Stimulated activated CD4-positive, alpha-beta T cell treated with anti-CD3 and anti-CD28 coated beads, Interleukin-1b, Interleukin-23, amount 100 ng/mL, for 1 hour (primary cell): ENCODE data around the gene SHISA8.
"Not testable (repeated sequence)": the region's sequence is repeated elsewhere in the genome, so short reads cannot be mapped to it uniquely, and the experiment has no call there.

Experiments used
- DNase-seq, 2 donors: peaks; one replicate each; pipeline ENCODE4 v3.0.0-alpha.2; 2020; ENCODE audit warnings: low read depth in 2 of 2

SHISA8 gene

GRCh38 chr22:41899110-41899509 is 15.8 kb downstream of the SHISA8 start:
- DNase-seq = no peak

GRCh38 chr22:41898645-41899044 is 16.2 kb downstream of the SHISA8 start:
- DNase-seq = no peak

- no peak for DNase-seq
Measured at GRCh38 chr22:41893591-41894375, 21.1 kb downstream of the SHISA8 start.

DNA sequence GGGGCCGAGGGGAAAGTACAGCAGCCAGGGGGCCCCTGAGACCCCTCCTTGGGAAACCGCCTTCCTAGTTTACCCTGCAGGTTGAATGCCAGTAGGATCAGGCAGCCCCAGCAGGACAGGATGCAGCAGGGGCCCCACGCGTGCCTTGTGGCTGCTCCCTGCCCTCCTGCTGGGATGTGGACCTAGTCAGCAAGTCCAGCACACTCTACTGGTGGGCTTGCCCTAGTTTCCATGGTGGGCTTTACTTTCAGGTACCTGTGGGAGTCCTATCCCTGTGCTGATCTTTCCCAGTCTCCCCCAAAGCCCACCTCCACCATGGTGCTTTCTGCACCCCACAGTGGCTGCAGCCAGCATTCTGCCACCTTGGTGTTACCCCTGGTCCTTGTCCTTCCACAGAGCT is 22.2 kb downstream of the SHISA8 start:
- no peak for DNase-seq

GRCh38 chr22:41891407-41891806 is 23.5 kb downstream of the SHISA8 start:
- DNase-seq = no peak

GRCh38 chr22:41888627-41889200 is 26.2 kb downstream of the SHISA8 start:
- DNase-seq = no peak

GRCh38 chr22:41885516-41885915 is 29.4 kb downstream of the SHISA8 start:
- DNase-seq = no peak

DNA sequence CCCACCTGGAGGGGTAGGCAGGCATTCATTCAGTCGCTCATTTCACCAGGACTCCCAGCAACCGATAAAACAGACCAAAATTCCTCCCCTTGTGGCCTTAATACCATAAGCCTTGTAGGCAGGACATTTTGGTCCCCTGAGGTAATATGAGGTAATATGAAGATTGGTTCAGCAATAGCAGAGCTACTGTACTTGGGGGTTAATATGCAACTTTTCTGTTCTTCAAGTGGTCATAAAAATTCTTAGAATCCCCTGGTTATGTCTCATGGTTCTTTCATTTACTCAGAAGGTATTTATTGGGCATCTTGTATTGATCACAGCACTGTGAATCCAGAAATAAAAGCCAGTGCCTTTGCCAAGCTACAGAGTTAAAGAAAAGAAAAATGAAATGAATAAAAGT is 29.8 kb downstream of the SHISA8 start:
- DNase-seq = no peak

DNA sequence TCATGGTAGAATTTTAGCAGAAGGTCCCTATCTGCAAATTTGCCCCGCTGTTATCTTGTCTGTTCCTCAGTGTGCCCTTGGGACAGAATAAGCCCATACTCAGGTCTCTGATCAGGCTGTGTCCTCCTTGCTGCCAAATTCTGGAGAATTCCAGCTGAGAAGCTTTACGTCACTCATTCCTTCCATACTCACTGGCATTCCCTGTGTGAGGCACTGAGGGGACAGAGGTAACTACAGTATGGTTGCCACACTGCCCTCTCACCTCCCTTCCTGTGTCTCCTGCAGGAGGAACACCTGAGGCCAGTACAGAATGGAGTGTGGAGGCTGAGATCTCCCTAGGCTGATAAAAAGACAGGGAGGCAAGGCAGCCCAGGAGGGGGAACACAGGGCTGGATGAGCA is 31.5 kb downstream of the SHISA8 start:
- no peak for DNase-seq

- no peak for DNase-seq
Measured at GRCh38 chr22:41880653-41881052, 34.2 kb downstream of the SHISA8 start.

- no peak for DNase-seq
Measured at GRCh38 chr22:41876675-41877074, 38.2 kb downstream of the SHISA8 start.

GRCh38 chr22:41876275-41876674 is 38.6 kb downstream of the SHISA8 start:
- no peak for DNase-seq

DNA sequence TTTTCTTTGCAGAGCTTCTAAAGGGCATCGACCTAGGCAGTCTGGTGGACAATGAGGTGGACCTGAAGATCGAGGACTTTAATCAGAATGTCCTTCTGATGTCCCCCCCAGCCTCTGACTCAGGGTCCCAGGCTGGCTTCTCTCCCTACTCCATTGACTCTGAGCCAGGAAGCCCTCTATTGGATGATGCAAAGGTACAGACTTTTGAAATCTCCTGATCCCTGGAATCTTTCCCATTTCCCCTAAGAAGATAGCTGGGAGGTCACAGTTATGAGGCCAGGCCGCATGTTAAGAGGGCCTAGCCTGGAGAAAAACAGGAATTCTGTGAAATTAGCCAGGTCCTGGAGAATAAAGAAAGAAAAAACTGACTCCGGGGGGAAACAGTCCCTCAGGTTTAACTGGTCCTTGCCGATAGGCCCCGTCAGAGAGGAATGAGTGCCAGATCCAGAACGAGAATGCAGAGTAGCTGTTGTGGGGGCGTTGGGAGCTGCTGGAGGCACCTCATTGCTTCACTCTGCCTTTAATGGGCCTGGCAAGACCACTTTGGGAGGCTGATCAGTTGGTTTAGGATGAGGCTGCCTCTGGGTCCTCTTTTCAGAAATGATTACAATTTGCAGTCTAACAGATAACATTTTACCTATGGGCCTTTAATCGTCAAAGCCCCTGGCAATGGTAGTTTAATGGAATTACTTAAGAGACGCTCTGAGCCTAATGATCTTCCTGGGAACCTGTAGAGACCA is 39.2 kb downstream of the SHISA8 start:
- DNase-seq = no peak

DNA sequence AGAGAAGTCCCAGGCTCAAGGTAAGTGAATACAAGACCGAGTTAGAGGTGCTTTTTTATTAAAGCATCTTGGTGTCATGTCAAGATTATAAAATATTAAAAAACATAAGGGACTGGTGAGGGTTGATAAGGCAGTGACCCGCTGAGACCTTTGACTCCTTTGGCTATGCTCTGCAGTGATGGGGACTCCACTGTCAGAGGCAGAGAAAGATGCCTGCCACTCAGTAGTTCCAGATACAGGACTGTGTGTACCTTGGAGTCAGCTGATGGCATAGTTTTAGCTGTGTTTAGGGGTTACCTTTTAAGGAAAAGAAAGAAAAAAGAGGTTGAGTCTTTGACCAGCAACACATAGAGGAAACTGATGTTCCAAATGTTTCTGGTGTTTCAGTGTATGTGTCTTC is 40.8 kb downstream of the SHISA8 start:
- no peak for DNase-seq

DNA sequence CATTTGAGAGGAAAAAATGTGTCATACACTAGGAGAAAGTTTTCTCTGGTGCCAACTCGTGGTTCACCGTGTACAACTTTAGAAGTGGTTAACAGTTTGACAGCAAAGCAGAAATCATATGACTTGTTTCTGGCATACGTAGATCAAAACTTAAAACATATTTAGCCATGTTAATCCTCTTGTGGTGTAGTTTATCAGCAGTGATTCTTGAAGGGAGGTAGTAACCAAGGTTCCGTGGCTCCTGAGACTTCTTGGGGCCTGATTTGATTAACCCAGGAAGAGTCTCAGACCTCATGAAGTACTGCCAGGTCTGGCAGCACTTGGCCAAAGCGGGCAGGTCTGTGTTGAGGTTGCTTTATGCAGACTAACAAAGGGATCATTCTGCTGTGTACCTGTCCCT is 41.5 kb downstream of the SHISA8 start:
- no peak for DNase-seq

DNA sequence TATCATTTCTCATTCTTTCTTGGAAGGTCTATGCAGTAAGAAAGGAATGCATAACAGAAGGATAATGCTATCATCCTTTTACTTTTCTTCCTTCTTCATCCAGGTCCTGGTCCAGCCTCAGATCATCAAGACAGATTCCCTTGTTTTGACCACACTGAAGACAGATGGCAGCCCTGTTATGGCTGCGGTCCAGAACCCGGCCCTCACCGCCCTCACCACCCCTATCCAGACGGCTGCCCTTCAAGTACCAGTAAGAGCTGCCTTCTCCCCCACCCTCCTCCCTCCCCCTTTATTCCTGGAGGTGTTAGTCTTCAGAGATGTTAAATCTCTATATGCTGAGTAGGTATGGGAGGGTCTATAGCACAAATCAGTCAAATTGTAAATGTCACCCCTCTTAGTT is 44.1 kb downstream of the SHISA8 start:
- no peak for DNase-seq

DNA sequence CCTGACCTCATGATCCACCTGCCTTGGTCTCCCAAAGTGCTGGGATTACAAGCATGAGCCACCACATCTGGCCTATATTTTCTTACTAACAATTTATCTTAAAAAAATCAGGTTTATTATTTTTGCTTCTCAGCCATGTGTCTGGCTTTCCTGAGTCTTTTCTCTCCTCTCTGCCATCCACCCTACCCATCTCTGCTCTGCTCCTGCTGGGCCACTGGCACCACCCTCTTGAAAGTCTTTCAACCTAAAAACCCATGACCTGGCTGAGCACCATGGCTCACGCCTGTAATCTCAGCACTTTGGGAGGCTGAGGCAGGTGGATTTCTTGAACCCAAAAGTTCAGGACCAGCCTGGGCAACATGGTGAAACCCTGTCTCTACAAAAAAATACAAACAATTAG is 44.8 kb downstream of the SHISA8 start:
- not testable (repeated sequence) for DNase-seq

DNA sequence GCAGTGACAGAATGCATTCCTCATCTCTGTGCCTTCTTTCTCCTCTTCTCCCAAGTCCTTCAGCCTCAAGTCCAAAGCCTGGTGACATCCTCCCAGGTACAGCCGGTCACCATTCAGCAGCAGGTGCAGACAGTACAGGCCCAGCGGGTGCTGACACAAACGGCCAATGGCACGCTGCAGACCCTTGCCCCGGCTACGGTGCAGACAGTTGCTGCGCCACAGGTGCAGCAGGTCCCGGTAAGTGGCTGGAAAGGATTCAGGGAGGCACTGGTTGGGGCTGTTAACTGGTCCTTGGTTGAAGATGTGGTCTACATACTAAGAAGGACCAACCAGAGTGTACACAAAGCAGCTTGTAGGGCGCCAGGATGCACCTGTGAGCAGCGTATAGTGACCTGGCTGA is 46.3 kb downstream of the SHISA8 start:
- DNase-seq = no peak

GRCh38 chr22:41863472-41863871 is 51.4 kb downstream of the SHISA8 start:
- no peak for DNase-seq

DNA sequence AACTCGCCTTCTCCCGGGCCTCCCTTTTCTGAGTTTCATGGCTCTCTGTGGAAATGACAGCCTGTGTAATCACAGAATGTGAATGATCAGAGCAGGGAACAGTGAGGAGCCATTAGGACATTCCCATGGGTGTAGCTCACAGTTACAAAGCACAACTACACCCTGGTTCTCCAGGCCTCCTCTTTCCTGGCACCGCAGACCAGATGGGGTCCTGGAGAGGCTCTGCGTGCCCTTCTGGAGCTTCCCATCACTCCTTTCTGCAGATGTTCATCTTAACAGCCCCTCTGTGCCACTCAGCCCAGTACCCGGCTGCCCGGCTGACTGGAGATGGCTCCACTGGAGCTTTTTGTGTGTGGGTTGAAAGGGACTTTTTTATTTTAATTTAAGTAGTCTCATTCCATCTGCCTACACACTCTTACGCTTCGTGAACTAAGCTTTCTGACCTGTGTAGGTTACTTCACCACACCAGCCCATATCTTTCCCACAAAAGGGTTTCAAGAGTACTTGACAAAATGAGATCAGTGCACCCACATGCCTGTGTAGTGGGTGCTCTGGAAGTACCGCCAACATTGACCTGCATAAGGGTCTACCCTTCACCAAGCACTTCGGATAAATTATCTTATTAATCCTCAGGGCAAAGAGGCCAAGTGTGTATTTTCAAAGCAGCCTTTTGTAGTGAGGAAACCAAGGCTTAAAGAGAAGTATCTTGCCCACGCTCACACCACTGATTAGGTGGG is 52.2 kb downstream of the SHISA8 start:
- no peak for DNase-seq

DNA sequence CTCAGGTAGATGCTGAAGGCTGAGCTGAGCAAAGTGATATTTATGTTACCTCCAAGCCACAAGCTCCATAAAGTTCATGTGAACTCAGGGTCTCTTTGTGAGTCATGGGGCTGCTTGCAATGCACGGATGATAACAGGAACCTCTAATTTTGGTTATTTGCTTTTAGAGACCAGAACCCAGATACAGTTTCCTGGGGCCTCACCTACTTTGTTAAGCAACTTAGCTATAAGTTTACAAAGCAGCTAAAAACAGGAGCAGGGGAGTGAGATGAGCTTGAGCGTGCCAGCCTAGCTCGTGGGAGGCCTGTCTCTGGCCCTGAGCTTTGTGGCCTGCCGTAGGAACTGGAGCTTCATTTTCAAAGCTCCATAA is 52.7 kb downstream of the SHISA8 start:
- DNase-seq = peak in 1 of 2 donors; percentile 21
